Spleen (tissue), 11 donors: ENCODE measurements around the gene MARS1. TPM values are rescaled to one million over a fixed set of nuclear protein-coding genes. Genes with fewer than 3 reads are reported as not detected.

ENCODE experiments used
- DNase-seq: peaks from one replicate; pipeline ENCODE4 v3.0.0-alpha.2; 2020
- H3K27ac ChIP-seq, 8 donors: fragments of 200-600 bp; sonication (generic) in 7 of 8; 1 replicate in 4 of 8; 2 replicates in 4 of 8; pipeline versions ENCODE4 v1.5.0 to v1.8.0; 2016 to 2021; ENCODE audit warnings: inconsistent platforms in 4 of 8, mild to moderate bottlenecking in 4 of 8, moderate library complexity in 1 of 8
- H3K27me3 ChIP-seq, 7 donors: fragments of 200-600 bp; sonication (generic) in 6 of 7; replicated peaks in 1 of 7; 1 replicate in 4 of 7; 2 replicates in 3 of 7; pipeline versions ENCODE4 v1.5.0 to v1.8.0; 2016 to 2021; ENCODE audit warnings: inconsistent platforms in 3 of 7, mild to moderate bottlenecking in 1 of 7
- H3K36me3 ChIP-seq, 6 donors: fragments of 200-600 bp; sonication (generic) in 5 of 6; 1 replicate in 4 of 6; 2 replicates in 2 of 6; pipeline versions ENCODE4 v1.5.0 to v1.8.0; 2016 to 2021; ENCODE audit warnings: inconsistent platforms in 2 of 6
- H3K4me1 ChIP-seq, 6 donors: fragments of 200-600 bp; sonication (generic) in 5 of 6; 1 replicate in 3 of 6; 2 replicates in 3 of 6; pipeline versions ENCODE4 v1.5.0 to v1.8.0; 2016 to 2021; ENCODE audit warnings: inconsistent platforms in 3 of 6
- H3K4me3 ChIP-seq, 8 donors: fragments of 200-600 bp; sonication (generic) in 7 of 8; 1 replicate in 4 of 8; 2 replicates in 4 of 8; pipeline versions ENCODE4 v1.5.0 to v1.8.0; 2016 to 2021; ENCODE audit warnings: inconsistent platforms in 4 of 8, mild to moderate bottlenecking in 4 of 8, moderate library complexity in 2 of 8
- H3K9me3 ChIP-seq, 8 donors: fragments of 200-600 bp; sonication (generic) in 7 of 8; 1 replicate in 4 of 8; 2 replicates in 4 of 8; pipeline versions ENCODE4 v1.5.0 to v1.8.0; 2016 to 2021; ENCODE audit warnings: inconsistent platforms in 4 of 8
- CTCF ChIP-seq, 11 experiments: fragments of 200-600 bp in 7 of 11; fragments of 450-650 bp in 4 of 11; sonication (generic) in 4 of 11; IDR thresholded peaks in 8 of 11; conservative IDR thresholded peaks in 3 of 11; 1 replicate in 7 of 11; 2 replicates in 4 of 11; pipeline versions ENCODE4 v1.4.0 to v1.8.0; 2016 to 2021; ENCODE audit warnings: antibody characterized with exemption in 11 of 11, inconsistent platforms in 4 of 11, mild to moderate bottlenecking in 1 of 11
- POLR2A ChIP-seq, 3 donors: fragments of 450-650 bp; IDR thresholded peaks; one replicate each; pipeline ENCODE4 v1.5.1; 2017; ENCODE audit warnings: antibody characterized with exemption in 3 of 3, mild to moderate bottlenecking in 1 of 3
- POLR2AphosphoS5 ChIP-seq, 3 donors: sonication (generic); formaldehyde crosslinking; IDR thresholded peaks; one replicate each; pipeline ENCODE4 v1.5.1; 2017; ENCODE audit warnings: antibody characterized with exemption in 3 of 3
- WGBS, 5 donors: extraction: QIAGEN DNeasy Blood & Tissue Kit in 3 of 5; methylation state at CpG; one replicate each; pipeline versions ENCODE4 v1.1.5 to v1.1.7; 2013 to 2018; 5-methylcytosine and 5-hydroxymethylcytosine counted together
- intact Hi-C: fragments of 100-400 bp; cut with DNase I; formaldehyde crosslinking; loops from one replicate; pipeline ENCODE4 v1.15.0; 2023; ENCODE audit warnings: low total_unique reads
- polyA plus RNA-seq, 3 donors: library from polyadenylated mRNA; stranded (reverse); fragments of 200-250 nt; gene quantifications; one replicate each; pipeline ENCODE4 v1.2.1, GENCODE V29; 2013
- total RNA-seq, 7 donors: library from RNA; depleted of rRNA in 3 of 7; stranded (reverse); fragments of >200 nt in 3 of 7; fragmentation: NEBNext Ultra II Directional in 4 of 7; extraction: Animal tissue kit (Norgen Biotek cat#: 25700) in 4 of 7; gene quantifications; one replicate each; pipeline versions ENCODE4 v1.1.0 to v1.2.1, GENCODE V29; 2016 to 2021
- donor health status: healthy with polysubstance abuse.
- donor health status: DM: no; HTN: no; CAD: no; lungs with moderate emphysema.
- donor health status: DM: no; HTN: no; CAD: no.
- donor health status: Bipolar disorder and iron deficiency.
- donor health status: healthy.
- donor health status: DM: no; HTN: no; CAD: no.
- donor health status: DM: yes; HTN: yes; CAD: no.

The MARS1 gene
- total and polyA plus RNA-seq, 10 donors: 67.4 to 186 (median 101) TPM

GRCh38 chr12:57475271-57476161 lies 12.4 kb upstream of the MARS1 start:
- peak; percentile 82 for DNase-seq

GRCh38 chr12:57476162-57476992 lies 11.5 kb upstream of the MARS1 start:
- peaks cover 0 to 49% (median 38%) of the 10 kb centered on the region in 6 donors for H3K36me3 ChIP-seq
- TF ChIP-seq POLR2AphosphoS5 (IDR thresholded peaks at IDR 0.05): peak; percentile 42 to 75 (median 52)
- TF ChIP-seq CTCF (IDR thresholded peaks at IDR 0.05 in 8 of 11, conservative IDR thresholded peaks at IDR 0.05 in 3 of 11): peak in 10 of 11 experiments; percentile 28 to 76 (median 52)
- TF ChIP-seq POLR2A (IDR thresholded peaks at IDR 0.05): no peak
- peak overlapping the region; percentile 87 to 96 (median 93) for H3K27ac ChIP-seq
- H3K9me3 ChIP-seq: no peaks in the 10 kb centered on the region
- intact Hi-C loops: no loop called here
- peaks cover 0 to 18% (median 0%) of the 10 kb centered on the region in 7 donors for H3K27me3 ChIP-seq
- H3K4me3 ChIP-seq: peak overlapping the region; percentile 39 to 89 (median 61)
- peaks cover 31 to 100% (median 85%) of the 10 kb centered on the region in 6 donors for H3K4me1 ChIP-seq
- WGBS, 5 donors: 6 to 14% (median 8%) methylated on average over 23 to 29 of the region's 29 CpGs
- DNase-seq: peak; percentile 94

More at GRCh38 chr12:57475271-57476161, 12.4 kb upstream of the MARS1 start:
- Histone ChIP-seq H3K4me1 (peaks cover 26 to 100% (median 81%) of the 10 kb centered on the region in 6 donors), H3K4me3 (peak overlapping the region; percentile 39 to 89 (median 61)), H3K9me3 (no peaks in the 10 kb centered on the region), H3K27ac (peak overlapping the region; percentile 87 to 96 (median 93)), H3K27me3 (peaks cover 0 to 18% (median 0%) of the 10 kb centered on the region in 7 donors), H3K36me3 (peaks cover 0 to 58% (median 45%) of the 10 kb centered on the region in 6 donors)
- TF ChIP-seq POLR2A (IDR thresholded peaks at IDR 0.05) (no peak), CTCF (IDR thresholded peaks at IDR 0.05 in 8 of 11, conservative IDR thresholded peaks at IDR 0.05 in 3 of 11) (no peak), POLR2AphosphoS5 (IDR thresholded peaks at IDR 0.05) (no peak)
- intact Hi-C loops: no loop called here
- WGBS, 5 donors: 37 to 49% (median 42%) methylated on average over 40 to 84 of the region's 84 CpGs

GRCh38 chr12:57476993-57477709 lies 10.7 kb upstream of the MARS1 start:
- H3K4me3 ChIP-seq: peak overlapping the region; percentile 39 to 89 (median 61)
- DNase-seq: peak; percentile 87

More at GRCh38 chr12:57476993-57477709, 10.7 kb upstream of the MARS1 start:
- intact Hi-C loops: no loop called here
- Histone ChIP-seq H3K4me1 (peaks cover 31 to 100% (median 83%) of the 10 kb centered on the region in 6 donors), H3K9me3 (no peaks in the 10 kb centered on the region), H3K27ac (peak overlapping the region; percentile 87 to 96 (median 93)), H3K36me3 (peaks cover 0 to 42% (median 31%) of the 10 kb centered on the region in 6 donors), H3K27me3 (peaks cover 0 to 18% (median 0%) of the 10 kb centered on the region in 7 donors)
- TF ChIP-seq POLR2A (IDR thresholded peaks at IDR 0.05): no peak
- TF ChIP-seq POLR2AphosphoS5 (IDR thresholded peaks at IDR 0.05): peak in 1 of 3 donors; percentile 19
- WGBS, 5 donors: 13 to 37% (median 24%) methylated on average over 12 to 15 of the region's 15 CpGs
